Lower lobe of right lung (tissue), 2 donors: ENCODE measurements around the gene LGI2. TPM values are rescaled to one million over a fixed set of nuclear protein-coding genes. Genes with fewer than 3 reads are reported as not detected.

Source experiments
- ATAC-seq, 2 donors: fragments of 200-7000 bp; cut with Tn5 transposase; one replicate each; pipeline ENCODE4 v1.9.1; 2020 to 2022; ENCODE audit warnings: mild to moderate bottlenecking in 2 of 2, moderate library complexity in 2 of 2
- DNase-seq: peaks from one replicate; pipeline ENCODE4 v3.0.0-alpha.2; 2020
- H3K27ac ChIP-seq: fragments of 200-600 bp; one replicate; pipeline ENCODE4 v1.8.0; 2022
- H3K27me3 ChIP-seq: fragments of 200-600 bp; one replicate; pipeline ENCODE4 v1.8.0; 2022; ENCODE audit warnings: low read depth
- H3K36me3 ChIP-seq: fragments of 200-600 bp; one replicate; pipeline ENCODE4 v1.8.0; 2022; ENCODE audit warnings: mild to moderate bottlenecking
- H3K4me1 ChIP-seq: fragments of 200-600 bp; one replicate; pipeline ENCODE4 v1.8.0; 2022
- H3K4me3 ChIP-seq: fragments of 200-600 bp; one replicate; pipeline ENCODE4 v1.8.0; 2022; ENCODE audit warnings: mild to moderate bottlenecking
- H3K9me3 ChIP-seq: fragments of 200-600 bp; one replicate; pipeline ENCODE4 v1.8.0; 2022
- CTCF ChIP-seq: fragments of 200-600 bp; IDR thresholded peaks from one replicate; pipeline ENCODE4 v1.8.0; 2022; ENCODE audit warnings: antibody characterized with exemption, mild to moderate bottlenecking
- intact Hi-C: fragments of 100-400 bp; cut with DNase I; formaldehyde crosslinking; loops from one replicate; pipeline ENCODE4 v1.11.0; 2022
- total RNA-seq: library from RNA; stranded (reverse); fragmentation: NEBNext Ultra II Directional; extraction: Animal tissue kit (Norgen Biotek cat#: 25700); gene quantifications from one replicate; pipeline ENCODE4 v1.2.1, GENCODE V29; 2021
- donor health status: DM: no; HTN: yes; CAD: no; lungs with severe emphysema.

The LGI2 gene
- total RNA-seq, 1 donor from 2014 or later = 1.3 TPM

- Histone ChIP-seq H3K9me3 (peaks cover 3% of the 10 kb centered on the region), H3K4me3 (no peak overlapping the region), H3K27ac (no peak overlapping the region), H3K36me3 (no peaks in the 10 kb centered on the region), H3K4me1 (no peaks in the 10 kb centered on the region), H3K27me3 (no peaks in the 10 kb centered on the region)
- ATAC-seq (no peak), DNase-seq (no peak)
- TF ChIP-seq CTCF = no peak
- intact Hi-C loops = no loop called here
These were observed 37.8 kb downstream of the LGI2 start for GRCh38 chr4:24992968-24993367.

- ATAC-seq (peak in 1 of 2 donors; percentile 46), DNase-seq (no peak)
- TF ChIP-seq CTCF = no peak
- Histone ChIP-seq H3K9me3 (peaks cover 3% of the 10 kb centered on the region), H3K4me1 (no peaks in the 10 kb centered on the region), H3K36me3 (no peaks in the 10 kb centered on the region), H3K27me3 (no peaks in the 10 kb centered on the region), H3K27ac (no peak overlapping the region), H3K4me3 (no peak overlapping the region)
- intact Hi-C loops = no loop called here
These were observed 39.7 kb downstream of the LGI2 start for GRCh38 chr4:24991015-24991414.

GRCh38 chr4:24989327-24989726, 41.4 kb downstream of the LGI2 start:
- Histone ChIP-seq H3K27me3 (no peaks in the 10 kb centered on the region), H3K4me1 (no peaks in the 10 kb centered on the region), H3K4me3 (no peak overlapping the region), H3K36me3 (no peaks in the 10 kb centered on the region), H3K27ac (no peak overlapping the region), H3K9me3 (peaks cover 3% of the 10 kb centered on the region)
- DNase-seq (no peak), ATAC-seq (no peak)
- no peak for TF ChIP-seq CTCF
- intact Hi-C loops = no loop called here

- peak; percentile 52 for TF ChIP-seq CTCF
- DNase-seq (no peak), ATAC-seq (peak; percentile 43 to 57)
- no peaks in the 10 kb centered on the region for H3K27me3 ChIP-seq
- H3K27ac ChIP-seq = no peak overlapping the region
- H3K36me3 ChIP-seq = no peaks in the 10 kb centered on the region
- H3K4me3 ChIP-seq = no peak overlapping the region
- intact Hi-C loops = no loop called here
- peaks cover 3% of the 10 kb centered on the region for H3K9me3 ChIP-seq
- no peaks in the 10 kb centered on the region for H3K4me1 ChIP-seq
These were observed 42.0 kb downstream of the LGI2 start for GRCh38 chr4:24988776-24989175.

- intact Hi-C loops = no loop called here
- Histone ChIP-seq H3K4me3 (no peak overlapping the region), H3K27me3 (no peaks in the 10 kb centered on the region), H3K27ac (no peak overlapping the region), H3K4me1 (peaks cover 6% of the 10 kb centered on the region), H3K9me3 (no peaks in the 10 kb centered on the region), H3K36me3 (no peaks in the 10 kb centered on the region)
- ATAC-seq (no peak), DNase-seq (no peak)
- TF ChIP-seq CTCF = no peak
These were observed 45.9 kb downstream of the LGI2 start for GRCh38 chr4:24984602-24985532.
